Activated CD4-positive, alpha-beta T cell treated with anti-CD3 and anti-CD28 coated beads for 1 hour (primary cell): ENCODE data around the gene VIPR2.
"Not testable (repeated sequence)": the region's sequence is repeated elsewhere in the genome, so short reads cannot be mapped to it uniquely, and the experiment has no call there.

Source experiments
- DNase-seq: peaks from one replicate; pipeline ENCODE4 v3.0.0-alpha.2; 2020

Gene VIPR2

GRCh38 chr7:159020987-159021386, 123.7 kb downstream of the VIPR2 start:
- DNase-seq: no peak

GRCh38 chr7:159019111-159019510, 125.6 kb downstream of the VIPR2 start:
- no peak for DNase-seq

DNA sequence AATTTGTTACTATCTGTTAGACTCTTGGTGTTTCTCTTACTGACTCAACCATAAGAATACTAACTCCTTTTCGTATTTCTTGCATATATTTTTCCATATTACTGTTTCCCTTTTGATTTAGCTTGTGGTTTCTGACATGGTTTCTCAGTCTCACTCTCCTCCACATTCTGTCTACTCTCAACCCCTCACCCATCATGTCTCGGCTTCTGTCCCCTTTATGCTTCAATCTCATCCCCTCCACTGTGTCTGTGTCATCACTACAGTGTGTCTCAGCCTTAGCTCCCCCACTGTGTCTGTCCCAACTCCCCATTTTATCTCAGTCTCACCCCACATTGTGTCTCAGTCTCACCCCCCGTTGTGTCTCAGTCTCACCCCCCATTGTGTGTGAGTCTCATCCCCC, 126.9 kb downstream of the VIPR2 start:
- no peak for DNase-seq

DNA sequence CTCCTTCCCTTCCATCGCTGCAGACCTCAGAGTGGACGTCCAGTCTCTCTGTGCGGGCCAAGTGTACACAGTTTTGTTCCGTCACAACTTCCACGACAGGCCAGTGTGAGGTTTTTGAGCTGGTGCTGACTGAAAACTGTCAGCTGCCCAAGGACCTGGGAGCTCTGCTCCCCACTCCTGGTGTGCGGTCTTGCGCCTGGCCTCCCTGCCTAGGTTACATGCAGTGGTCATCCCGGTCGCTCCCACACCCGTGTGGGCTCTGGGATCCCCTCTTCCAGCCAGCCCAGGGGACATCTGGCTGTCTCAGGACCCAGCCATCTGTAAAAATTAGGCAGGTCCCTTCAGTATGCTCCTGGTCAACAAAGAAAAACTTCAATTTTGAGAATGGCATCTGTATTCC, 127.5 kb downstream of the VIPR2 start:
- no peak for DNase-seq

DNA sequence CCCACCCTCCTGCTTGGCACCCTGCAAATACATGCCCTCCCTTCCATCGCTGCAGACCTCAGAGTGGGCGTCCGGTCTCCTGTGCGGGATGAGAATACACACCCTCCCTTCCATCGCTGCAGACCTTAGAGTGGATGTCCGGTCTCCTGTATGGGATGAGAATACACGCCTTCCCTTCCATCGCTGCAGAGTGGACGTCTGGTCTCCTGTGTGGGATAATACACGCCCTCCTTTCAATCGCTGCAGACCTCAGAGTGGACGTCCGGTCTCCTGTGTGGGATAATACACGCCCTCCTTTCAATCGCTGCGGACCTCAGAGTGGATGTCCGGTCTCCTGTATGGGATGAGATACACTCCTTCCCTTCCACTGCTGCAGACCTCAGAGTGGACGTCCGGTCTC, 128.1 kb downstream of the VIPR2 start:
- DNase-seq: no peak

GRCh38 chr7:159015454-159016410, 128.9 kb downstream of the VIPR2 start:
- DNase-seq: no peak

- DNase-seq: no peak
Observed at GRCh38 chr7:159015081-159015453, 129.6 kb downstream of the VIPR2 start.

GRCh38 chr7:159014297-159015062, 130.2 kb downstream of the VIPR2 start:
- DNase-seq: no peak

- DNase-seq: no peak
Observed at GRCh38 chr7:159013825-159014289, 130.8 kb downstream of the VIPR2 start.

DNA sequence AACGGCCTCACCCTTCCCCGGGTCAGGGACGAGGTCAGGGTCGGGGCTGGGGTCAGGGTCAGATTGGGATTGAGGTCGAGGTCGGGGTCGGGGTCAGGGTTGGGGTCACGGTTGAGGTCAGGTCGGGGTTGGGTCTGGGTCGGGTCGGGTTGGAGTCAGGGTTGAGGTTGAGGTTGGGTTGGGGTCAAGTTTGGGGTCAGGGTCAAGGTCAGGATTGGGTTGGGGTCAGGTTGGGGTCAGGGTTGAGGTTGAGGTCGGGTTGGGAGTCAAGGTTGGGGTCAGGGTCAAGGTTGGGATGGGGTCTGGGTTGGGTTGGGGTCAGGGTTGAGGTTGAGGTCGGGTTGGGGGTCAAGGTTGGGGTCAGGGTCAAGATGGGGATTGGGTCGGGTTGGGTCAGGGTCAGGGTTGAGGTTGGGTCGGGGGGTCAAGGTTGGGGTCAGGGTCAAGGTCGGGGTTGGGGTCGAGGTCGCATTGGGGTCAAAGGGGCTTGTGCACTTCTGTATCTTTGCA, 131.4 kb downstream of the VIPR2 start:
- no peak for DNase-seq

DNA sequence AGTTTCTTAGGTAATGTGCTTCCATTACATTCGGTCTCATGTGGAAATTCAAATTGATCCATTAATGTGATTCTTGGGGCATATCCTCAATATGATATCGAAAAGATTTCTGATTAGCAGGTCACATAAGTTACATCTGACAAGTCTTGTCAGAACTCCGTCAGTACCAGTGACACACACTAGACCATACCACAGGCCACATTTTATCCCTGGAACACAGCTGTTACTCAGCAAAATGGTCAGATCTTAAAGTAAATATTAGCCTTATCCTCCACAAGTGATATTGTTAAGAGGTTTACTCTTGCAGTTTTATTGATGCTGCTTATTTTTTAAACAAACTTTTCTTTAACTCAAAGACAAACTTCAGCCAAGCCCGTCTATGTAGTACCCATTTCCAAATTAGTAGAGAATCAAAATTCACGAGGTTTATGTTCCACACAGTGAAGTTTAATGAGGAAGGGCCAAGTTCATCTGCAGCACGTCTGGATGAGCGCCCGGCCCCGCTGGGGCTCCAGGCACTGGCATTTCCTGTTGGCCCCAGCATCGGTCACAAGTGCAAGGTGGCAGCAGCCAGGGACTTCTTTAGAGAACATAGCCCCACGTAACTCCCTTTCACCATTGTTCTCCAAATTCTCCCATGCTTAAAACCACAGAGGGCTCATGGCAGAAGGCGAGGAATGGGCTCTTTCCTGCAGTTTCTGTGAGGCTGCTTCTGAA, 132.2 kb downstream of the VIPR2 start:
- DNase-seq: no peak

DNA sequence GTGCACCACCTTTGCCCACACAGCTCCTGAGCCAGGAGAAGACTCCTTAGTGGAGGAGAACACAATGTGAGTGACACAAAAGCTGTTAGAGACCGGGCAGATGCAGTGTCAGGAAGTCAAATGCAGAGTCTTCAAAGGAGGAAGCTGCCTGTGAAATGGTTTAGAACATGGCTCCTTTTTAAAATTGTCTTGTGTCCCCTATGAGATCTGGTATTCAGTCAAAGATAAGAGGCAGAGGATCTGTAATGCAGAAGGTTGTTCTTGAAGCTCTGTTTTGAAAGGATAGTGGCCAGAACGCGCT, 133.0 kb downstream of the VIPR2 start:
- DNase-seq: no peak

DNA sequence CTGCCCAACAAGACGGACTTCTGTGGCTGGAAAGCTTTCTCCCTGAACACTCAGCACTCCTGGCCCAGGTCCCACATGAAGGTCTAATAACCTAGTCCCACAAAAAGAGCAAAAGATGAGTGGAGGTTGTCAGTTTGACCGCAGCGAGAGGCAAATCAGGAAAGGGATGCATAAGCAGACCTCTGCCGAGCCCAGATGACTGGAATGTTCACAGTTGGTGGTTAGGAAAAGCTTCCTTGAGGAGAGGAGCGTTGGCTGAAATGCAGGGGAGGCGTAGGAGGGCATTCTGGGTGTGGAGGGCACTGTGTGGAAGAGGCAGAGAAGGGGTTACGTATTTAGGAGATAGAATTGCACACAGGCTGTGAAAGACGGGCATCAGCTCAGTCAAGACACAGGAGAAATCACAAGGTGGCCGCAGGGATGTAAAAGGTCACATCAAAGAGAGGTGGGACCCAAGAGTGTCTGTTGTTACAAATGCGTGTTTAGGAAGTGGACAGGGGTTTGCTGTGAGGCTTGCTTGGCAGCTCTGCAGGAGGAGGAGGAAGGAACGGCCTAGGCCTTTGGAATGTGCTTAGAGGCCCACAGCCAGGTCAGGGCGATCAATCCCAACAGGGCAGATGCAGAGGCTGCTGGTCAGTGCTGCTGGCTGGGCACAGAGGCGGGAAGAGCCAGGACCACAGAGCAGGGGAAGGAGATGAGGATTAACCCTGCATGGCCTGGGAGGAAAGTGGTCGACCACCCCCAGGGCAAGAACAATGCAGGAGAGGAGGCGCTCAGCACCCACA, 133.5 kb downstream of the VIPR2 start:
- no peak for DNase-seq

GRCh38 chr7:159010411-159010810, 134.3 kb downstream of the VIPR2 start:
- no peak for DNase-seq

GRCh38 chr7:159009951-159010350, 134.7 kb downstream of the VIPR2 start:
- DNase-seq: no peak

DNA sequence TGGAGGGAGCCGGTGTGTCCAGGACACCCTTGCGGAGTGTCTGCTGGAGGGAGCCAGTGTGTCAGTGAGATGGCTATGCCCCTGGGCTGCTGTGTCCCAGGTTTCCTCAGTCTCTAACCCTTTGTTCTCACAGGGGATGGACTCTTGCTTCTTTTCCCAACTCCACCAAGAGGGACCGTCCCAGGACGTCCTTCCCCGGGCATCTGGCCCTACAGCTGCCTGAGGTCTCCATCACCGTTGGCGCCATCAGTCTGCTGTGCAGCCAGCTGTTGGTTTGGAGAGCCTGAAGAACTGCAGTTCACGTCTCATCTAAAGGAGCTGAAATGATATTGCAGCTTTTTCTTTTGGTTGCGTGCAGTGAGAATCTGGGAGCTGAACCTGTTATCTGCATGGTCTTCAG, 136.2 kb downstream of the VIPR2 start:
- no peak for DNase-seq

DNA sequence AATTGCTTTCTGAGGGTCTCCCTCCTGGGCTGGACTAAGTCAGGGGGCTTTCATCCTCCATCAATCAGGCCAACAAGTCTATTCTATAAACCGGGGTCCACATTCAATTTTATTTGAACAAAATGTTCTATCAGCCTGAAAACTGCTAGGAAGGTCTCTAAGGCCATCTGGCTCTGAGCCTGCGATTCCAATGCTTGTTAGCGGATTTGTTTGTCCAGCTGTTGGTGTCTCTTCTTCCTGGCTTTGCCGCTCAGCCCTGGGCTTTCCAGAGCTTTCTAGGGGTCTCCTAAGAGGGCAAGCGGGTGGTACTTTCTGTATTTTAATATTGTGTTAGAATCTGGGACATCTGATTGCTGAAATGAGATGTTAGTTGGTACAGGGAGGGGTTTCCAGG, 136.7 kb downstream of the VIPR2 start:
- no peak for DNase-seq

GRCh38 chr7:159007364-159007995, 137.2 kb downstream of the VIPR2 start:
- no peak for DNase-seq

DNA sequence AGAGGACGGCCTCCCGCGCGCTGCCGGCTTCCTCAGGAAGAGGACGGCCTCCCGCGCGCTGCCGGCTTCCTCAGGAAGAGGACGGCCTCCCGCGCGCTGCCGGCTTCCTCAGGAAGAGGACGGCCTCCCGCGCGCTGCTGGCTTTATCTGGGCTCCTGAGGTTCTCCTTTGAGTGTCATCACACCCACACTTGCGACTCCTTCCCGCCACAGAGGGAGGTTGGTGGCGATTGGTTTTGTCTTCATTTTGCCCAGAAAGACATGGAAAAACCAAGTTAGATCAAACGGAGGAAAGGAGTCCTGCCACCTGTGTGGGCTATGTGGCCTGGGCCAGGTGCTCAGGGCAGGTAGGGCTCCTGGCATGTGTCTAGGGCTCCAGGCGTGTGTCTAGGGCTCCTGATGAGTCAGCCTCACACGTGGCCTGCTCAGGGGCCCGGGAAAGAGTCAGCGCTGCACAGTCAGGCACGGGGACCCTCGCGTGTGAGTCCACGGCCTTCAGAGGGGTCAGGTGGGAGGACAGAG, 138.0 kb downstream of the VIPR2 start:
- DNase-seq: no peak

- not testable (repeated sequence) for DNase-seq
Observed at GRCh38 chr7:159006022-159006609, 138.6 kb downstream of the VIPR2 start.

DNA sequence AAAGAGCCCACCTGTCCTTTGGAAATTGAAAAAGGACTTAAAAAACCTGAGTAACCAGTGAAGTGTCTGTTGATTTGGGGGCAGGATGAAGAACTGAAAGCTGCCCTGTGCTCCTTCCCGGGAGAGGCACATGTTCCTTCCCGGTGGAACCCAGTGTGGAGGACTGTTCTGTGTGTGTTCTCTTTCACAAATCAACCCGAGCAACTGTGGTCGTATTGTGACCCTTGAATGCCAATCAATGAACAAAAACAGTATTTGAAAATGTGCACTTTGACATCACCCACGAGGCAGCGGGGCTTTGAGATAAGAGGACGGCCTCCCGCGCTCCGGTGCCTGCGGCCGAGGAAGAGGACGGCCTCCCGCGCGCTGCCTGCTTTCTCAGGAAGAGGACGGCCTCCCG, 139.0 kb downstream of the VIPR2 start:
- DNase-seq: no peak
